Measurements from ENCODE around the gene NCDN.

NCDN gene

GRCh38 chr1:35557611-35558373, at the start of gene NCDN:
Gene NCDN (plus strand): TSS chr1:35557799. CDS start chr1:35558191, 392 bp downstream.
- peak; percentile 95 for DNase-seq (ENCODE audit: low read depth)
- H3K4me3 ChIP-seq (ENCODE audit: low read depth, low read length): peak within 1 kb of the TSS; percentile 77
- no peak for TF ChIP-seq CTCF (IDR thresholded peaks at IDR 0.05; ENCODE audit: low read depth, low read length, missing control alignments)
- in situ Hi-C loops (cut with HindIII; ENCODE audit: low sequenced_read_pairs): no loop called here

- in situ Hi-C loops (cut with HindIII; ENCODE audit: low sequenced_read_pairs): no loop called here
- no peak for DNase-seq (ENCODE audit: low read depth)
- TF ChIP-seq CTCF (IDR thresholded peaks at IDR 0.05; ENCODE audit: low read depth, low read length, missing control alignments): no peak
These were observed 49.7 kb upstream of the NCDN start for GRCh38 chr1:35507947-35508346.

GRCh38 chr1:35509558-35509957, 48.0 kb upstream of the NCDN start:
- in situ Hi-C loops (cut with HindIII; ENCODE audit: low sequenced_read_pairs): no loop called here
- DNase-seq (ENCODE audit: low read depth): no peak
- no peak for TF ChIP-seq CTCF (IDR thresholded peaks at IDR 0.05; ENCODE audit: low read depth, low read length, missing control alignments)
- H3K4me3 ChIP-seq (ENCODE audit: low read depth, low read length): no peak overlapping the region

More at GRCh38 chr1:35507947-35508346, 49.7 kb upstream of the NCDN start:
- no peak overlapping the region for H3K4me3 ChIP-seq (ENCODE audit: low read depth, low read length)

GRCh38 chr1:35511305-35511704, 46.3 kb upstream of the NCDN start:
- in situ Hi-C loops (cut with HindIII; ENCODE audit: low sequenced_read_pairs): no loop called here
- no peak for TF ChIP-seq CTCF (IDR thresholded peaks at IDR 0.05; ENCODE audit: low read depth, low read length, missing control alignments)
- H3K4me3 ChIP-seq (ENCODE audit: low read depth, low read length): no peak overlapping the region
- no peak for DNase-seq (ENCODE audit: low read depth)

- DNase-seq (ENCODE audit: low read depth): no peak
- in situ Hi-C loops (cut with HindIII; ENCODE audit: low sequenced_read_pairs): no loop called here
- TF ChIP-seq CTCF (IDR thresholded peaks at IDR 0.05; ENCODE audit: low read depth, low read length, missing control alignments): no peak
- no peak overlapping the region for H3K4me3 ChIP-seq (ENCODE audit: low read depth, low read length)
These were observed 39.4 kb upstream of the NCDN start for GRCh38 chr1:35518183-35518582.

GRCh38 chr1:35519432-35519831, 38.2 kb upstream of the NCDN start:
- no peak for TF ChIP-seq CTCF (IDR thresholded peaks at IDR 0.05; ENCODE audit: low read depth, low read length, missing control alignments)
- no peak for DNase-seq (ENCODE audit: low read depth)
- in situ Hi-C loops (cut with HindIII; ENCODE audit: low sequenced_read_pairs): no loop called here
- H3K4me3 ChIP-seq (ENCODE audit: low read depth, low read length): no peak overlapping the region

Measured in astrocyte of the cerebellum (primary cell).